Ishikawa (cell line): Measurements from ENCODE around the gene CFAP54.

ENCODE experiments used
- CREB1 ChIP-seq: IDR thresholded peaks from 2 replicates; pipeline ENCODE4 v1.6.1; 2012; ENCODE audit warnings: low read depth
- EP300 ChIP-seq: IDR thresholded peaks from 2 replicates; pipeline ENCODE4 v1.6.1; 2012; ENCODE audit warnings: borderline replicate concordance
- FOXM1 ChIP-seq: IDR thresholded peaks from 2 replicates; pipeline ENCODE4 v1.6.1; 2012; ENCODE audit warnings: low read depth, borderline replicate concordance

- no peak for TF ChIP-seq EP300
- TF ChIP-seq CREB1, result no peak
- no peak for TF ChIP-seq FOXM1
These were observed 117.3 kb downstream of the CFAP54 start for GRCh38 chr12:96606644-96607043.
